HG03066 (cell line): ENCODE results near the gene PRDM11.
"Not testable (repeated sequence)": the region's sequence is repeated elsewhere in the genome, so short reads cannot be mapped to it uniquely, and the experiment has no call there.

ENCODE experiments used
- ATAC-seq: cut with Tn5 transposase; IDR thresholded peaks from one replicate; pipeline ENCODE4 v1.9.1; 2021; ENCODE audit warnings: low read depth; ENCODE audit not compliant: unreplicated experiment

PRDM11 gene

GRCh38 chr11:45227836-45228235, 81.4 kb downstream of the PRDM11 start:
- ATAC-seq = no peak

- ATAC-seq = no peak
Measured at GRCh38 chr11:45229401-45230020, 83.1 kb downstream of the PRDM11 start.

GRCh38 chr11:45232341-45233080, 86.1 kb downstream of the PRDM11 start:
- ATAC-seq = no peak

GRCh38 chr11:45233121-45233803, 86.8 kb downstream of the PRDM11 start:
- ATAC-seq = no peak

GRCh38 chr11:45233804-45234170, 87.3 kb downstream of the PRDM11 start:
- ATAC-seq = no peak

GRCh38 chr11:45234306-45235006, 88.0 kb downstream of the PRDM11 start:
- ATAC-seq = no peak

GRCh38 chr11:45237711-45238315, 91.4 kb downstream of the PRDM11 start:
- no peak for ATAC-seq

- no peak for ATAC-seq
Measured at GRCh38 chr11:45238724-45239123, 92.3 kb downstream of the PRDM11 start.

- no peak for ATAC-seq
Measured at GRCh38 chr11:45239733-45240132, 93.3 kb downstream of the PRDM11 start.

- ATAC-seq = no peak
Measured at GRCh38 chr11:45243967-45244366, 97.5 kb downstream of the PRDM11 start.

- ATAC-seq = no peak
Measured at GRCh38 chr11:45245218-45246045, 99.0 kb downstream of the PRDM11 start.

- no peak for ATAC-seq
Measured at GRCh38 chr11:45246241-45246640, 99.8 kb downstream of the PRDM11 start.

GRCh38 chr11:45247433-45247832, 101.0 kb downstream of the PRDM11 start:
- no peak for ATAC-seq

GRCh38 chr11:45248501-45249011, 102.1 kb downstream of the PRDM11 start:
- no peak for ATAC-seq

- not testable (repeated sequence) for ATAC-seq
Measured at GRCh38 chr11:45249372-45249771, 102.9 kb downstream of the PRDM11 start.

GRCh38 chr11:45250035-45250718, 103.7 kb downstream of the PRDM11 start:
- ATAC-seq = no peak

GRCh38 chr11:45252134-45252856, 105.9 kb downstream of the PRDM11 start:
- no peak for ATAC-seq

- ATAC-seq = no peak
Measured at GRCh38 chr11:45252877-45253276, 106.4 kb downstream of the PRDM11 start.
